Measurements from ENCODE around the gene OR9A2.

OR9A2 gene

DNA sequence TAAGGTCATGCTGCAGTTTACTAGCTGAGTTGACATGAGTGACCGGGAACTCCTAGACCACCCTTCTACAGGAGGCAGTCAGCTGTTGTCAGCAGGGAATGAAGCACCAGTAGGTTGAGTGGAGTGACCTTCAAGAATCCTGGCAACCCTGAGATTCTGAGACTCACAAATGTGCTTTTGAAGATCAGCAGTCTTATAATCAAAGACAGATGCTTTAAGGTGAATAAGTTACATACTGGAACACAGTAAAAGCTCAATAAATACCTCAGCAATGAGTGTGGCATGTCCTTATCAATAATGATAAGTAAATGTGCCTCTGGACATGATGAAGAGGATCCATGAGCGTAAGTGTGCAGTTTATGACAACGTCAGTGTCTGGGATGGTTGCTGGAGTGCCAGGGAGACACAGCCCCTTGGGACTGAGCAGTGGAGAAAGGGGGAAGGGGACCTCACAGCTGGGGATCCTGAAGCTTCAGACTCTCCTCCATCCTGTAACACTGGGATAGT lies 13.3 kb upstream of the OR9A2 start:
- no peak for DNase-seq (ENCODE audit: low read depth, low spot score)
- ChIA-PET POLR2A (interaction anchor here (0.7 kb wide), 1 partner anchor 26 kb away, joined by 5 read pairs; no protein-coding TSS in a partner anchor), CTCF (interaction anchor here (1.6 kb wide), 1 partner anchor 31 kb away, joined by 3 read pairs; no protein-coding TSS in a partner anchor)
- no peak overlapping the region for H3K4me3 ChIP-seq (ENCODE audit: low read depth, low read length)
- TF ChIP-seq, protein P1, sequence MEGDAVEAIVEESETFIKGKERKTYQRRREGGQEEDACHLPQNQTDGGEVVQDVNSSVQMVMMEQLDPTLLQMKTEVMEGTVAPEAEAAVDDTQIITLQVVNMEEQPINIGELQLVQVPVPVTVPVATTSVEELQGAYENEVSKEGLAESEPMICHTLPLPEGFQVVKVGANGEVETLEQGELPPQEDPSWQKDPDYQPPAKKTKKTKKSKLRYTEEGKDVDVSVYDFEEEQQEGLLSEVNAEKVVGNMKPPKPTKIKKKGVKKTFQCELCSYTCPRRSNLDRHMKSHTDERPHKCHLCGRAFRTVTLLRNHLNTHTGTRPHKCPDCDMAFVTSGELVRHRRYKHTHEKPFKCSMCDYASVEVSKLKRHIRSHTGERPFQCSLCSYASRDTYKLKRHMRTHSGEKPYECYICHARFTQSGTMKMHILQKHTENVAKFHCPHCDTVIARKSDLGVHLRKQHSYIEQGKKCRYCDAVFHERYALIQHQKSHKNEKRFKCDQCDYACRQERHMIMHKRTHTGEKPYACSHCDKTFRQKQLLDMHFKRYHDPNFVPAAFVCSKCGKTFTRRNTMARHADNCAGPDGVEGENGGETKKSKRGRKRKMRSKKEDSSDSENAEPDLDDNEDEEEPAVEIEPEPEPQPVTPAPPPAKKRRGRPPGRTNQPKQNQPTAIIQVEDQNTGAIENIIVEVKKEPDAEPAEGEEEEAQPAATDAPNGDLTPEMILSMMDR (IDR thresholded peaks at IDR 0.05; ENCODE audit: insufficient read depth, low read length, missing control alignments), result no peak

DNA sequence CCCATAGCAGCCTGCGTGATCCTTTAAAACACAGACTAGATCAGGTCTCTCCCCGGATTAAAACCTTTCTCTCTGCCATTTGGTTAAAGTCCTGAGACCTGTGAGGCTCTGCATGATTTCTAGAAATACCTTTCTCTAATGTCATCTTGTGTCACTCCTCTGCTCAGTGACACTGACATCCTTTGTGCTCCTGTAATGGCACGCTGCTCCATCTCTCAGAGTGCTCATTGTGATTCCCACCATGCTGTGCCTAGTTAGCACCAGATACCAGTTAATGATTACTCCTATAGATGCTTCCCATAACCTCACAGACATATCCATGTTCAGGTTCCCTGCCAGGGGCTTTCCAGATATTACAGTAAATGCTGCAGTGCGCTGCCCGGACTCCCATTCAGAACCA lies 11.7 kb upstream of the OR9A2 start:
- no peak overlapping the region for H3K4me3 ChIP-seq (ENCODE audit: low read depth, low read length)
- POLR2A ChIA-PET, result no interaction called here
- DNase-seq (ENCODE audit: low read depth, low spot score), result no peak
- TF ChIP-seq, protein P1 (IDR thresholded peaks at IDR 0.05; ENCODE audit: insufficient read depth, low read length, missing control alignments), result no peak
- CTCF ChIA-PET, result interaction anchor here (1.1 kb wide), 1 partner anchor 479 kb away, joined by 3 read pairs; no protein-coding TSS in a partner anchor

DNA sequence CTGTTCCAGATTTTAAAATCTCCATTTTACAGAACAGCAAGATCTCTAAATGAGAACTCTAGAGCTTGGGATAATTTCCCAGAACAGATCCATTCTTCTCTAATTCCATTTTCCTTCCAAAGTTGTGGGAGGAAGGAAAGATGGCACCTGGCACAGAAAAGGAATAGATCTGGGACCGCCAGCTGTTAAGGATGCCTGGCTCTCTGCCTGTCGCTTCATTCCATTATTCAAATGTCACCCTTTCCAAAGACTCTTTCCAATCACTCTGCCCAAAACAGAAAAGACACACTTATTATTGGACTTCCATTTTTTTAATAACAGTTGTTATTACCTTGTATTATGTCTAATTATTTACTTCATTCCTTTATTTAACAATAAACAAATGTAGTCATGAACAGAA lies 751 bp upstream of the OR9A2 start:
- DNase-seq (ENCODE audit: low read depth, low spot score), result no peak
- POLR2A ChIA-PET, result interaction anchor here (1.0 kb wide), 1 partner anchor 15 kb away, joined by 3 read pairs; no protein-coding TSS in a partner anchor
- TF ChIP-seq, protein P1 (IDR thresholded peaks at IDR 0.05; ENCODE audit: insufficient read depth, low read length, missing control alignments), result no peak
- CTCF ChIA-PET, result interaction anchor here (1.9 kb wide), 1 partner anchor 187 kb away, joined by 9 read pairs; no protein-coding TSS in a partner anchor
- H3K4me3 ChIP-seq (ENCODE audit: low read depth, low read length), result no peak overlapping the region

DNA sequence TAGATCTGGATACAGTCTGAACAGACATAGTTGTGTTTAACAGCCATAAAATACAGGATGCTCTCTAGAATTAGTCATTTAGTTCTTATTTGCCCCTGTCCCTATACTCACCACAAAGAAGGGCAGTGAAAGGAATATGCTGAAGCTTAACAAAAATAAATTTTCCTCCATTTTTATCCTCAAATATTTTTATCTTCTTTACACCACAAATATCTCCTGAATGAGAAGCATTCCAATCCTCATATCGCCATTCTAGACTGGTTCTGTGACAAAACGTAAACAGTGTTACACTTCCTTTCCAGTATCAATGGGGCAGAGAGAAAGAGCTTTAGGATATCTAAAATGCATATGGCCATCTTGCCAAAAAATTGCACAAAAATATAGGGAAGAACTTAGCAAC lies 1.6 kb downstream of the OR9A2 start:
- H3K4me3 ChIP-seq (ENCODE audit: low read depth, low read length), result no peak overlapping the region
- CTCF ChIA-PET, result interaction anchor here (1.6 kb wide), 1 partner anchor 190 kb away, joined by 7 read pairs; no protein-coding TSS in a partner anchor
- no peak for DNase-seq (ENCODE audit: low read depth, low spot score)
- POLR2A ChIA-PET, result interaction anchor here (1.0 to 1.6 kb wide), 2 partner anchors 9 to 12 kb away, joined by 5 to 7 read pairs; no protein-coding TSS in a partner anchor
- TF ChIP-seq, protein P1 (IDR thresholded peaks at IDR 0.05; ENCODE audit: insufficient read depth, low read length, missing control alignments), result no peak

DNA sequence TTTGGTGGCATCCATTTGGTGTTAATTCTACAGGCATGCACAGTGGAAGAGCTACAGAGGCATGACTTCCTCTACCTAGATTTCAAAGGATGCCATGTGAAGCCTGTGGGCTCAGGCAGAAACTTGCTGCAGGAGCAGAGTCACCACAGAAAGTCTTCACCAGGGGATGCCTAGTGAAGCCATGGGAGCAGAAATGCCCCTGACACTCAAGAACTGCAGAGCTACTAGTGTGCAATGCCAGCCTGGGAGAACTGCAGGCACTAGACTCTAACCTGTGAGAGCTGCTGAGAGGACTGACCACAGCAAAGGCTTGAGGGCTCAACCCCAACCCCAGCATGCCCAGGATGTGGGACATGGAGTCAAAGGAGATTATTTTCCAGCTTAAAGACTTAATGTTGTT lies 3.9 kb downstream of the OR9A2 start:
- TF ChIP-seq, protein P1 (IDR thresholded peaks at IDR 0.05; ENCODE audit: insufficient read depth, low read length, missing control alignments), result no peak
- no peak for DNase-seq (ENCODE audit: low read depth, low spot score)
- H3K4me3 ChIP-seq (ENCODE audit: low read depth, low read length), result no peak overlapping the region
- POLR2A ChIA-PET, result no interaction called here
- CTCF ChIA-PET, result interaction anchor here (0.9 to 1.8 kb wide), 5 partner anchors 11 to 193 kb away, joined by 3 to 7 read pairs (median 3); no protein-coding TSS in a partner anchor

DNA sequence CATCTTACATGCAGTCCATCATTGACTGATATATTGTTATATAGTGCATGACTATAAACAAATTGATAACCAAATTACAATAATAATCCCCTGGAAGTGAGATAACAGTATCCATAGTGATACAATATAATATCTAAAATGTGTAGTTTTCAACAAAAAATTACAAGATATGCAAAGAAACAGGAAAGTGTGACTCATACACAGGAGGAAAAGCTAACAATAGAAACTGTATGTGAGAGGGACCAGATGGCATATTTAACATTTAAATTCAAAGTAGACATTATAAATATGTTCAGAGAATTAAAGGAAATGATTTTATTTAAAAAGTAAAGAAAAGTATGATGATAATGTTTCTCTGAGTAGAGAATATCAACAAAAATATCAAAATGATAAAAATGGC lies 8.0 kb downstream of the OR9A2 start:
- H3K4me3 ChIP-seq (ENCODE audit: low read depth, low read length), result no peak overlapping the region
- ChIA-PET CTCF (interaction anchor here (0.9 to 26.4 kb wide), 5 partner anchors 10 to 357 kb away, joined by 3 to 885 read pairs (median 18); partner anchors contain the start of gene TAS2R40), POLR2A (no interaction called here)
- TF ChIP-seq, protein P1 (IDR thresholded peaks at IDR 0.05; ENCODE audit: insufficient read depth, low read length, missing control alignments), result no peak
- DNase-seq (ENCODE audit: low read depth, low spot score), result no peak
